Measurements from ENCODE around the gene LIN9. TPM values are rescaled to one million over a fixed set of nuclear protein-coding genes. Genes with fewer than 3 reads are reported as not detected.

LIN9 gene
- total RNA-seq, 6 donors from 2014 or later: 1.00 to 6.2 (median 3.7) TPM

GRCh38 chr1:226309398-226310244, 657 bp upstream of the LIN9 start:
- ATAC-seq (ENCODE audit: low FRiP score in 2 of 2) (peak; percentile 48 to 65), DNase-seq (no peak)
- Histone ChIP-seq H3K9me3 (no peaks in the 10 kb centered on the region), H3K27ac (peak overlapping the region; percentile 11 to 89 (median 56)), H3K27me3 (no peaks in the 10 kb centered on the region), H3K4me3 (peak overlapping the region; percentile 37 to 93 (median 85)), H3K4me1 (peaks cover 7 to 19% (median 15%) of the 10 kb centered on the region in 4 donors), H3K36me3 (no peaks in the 10 kb centered on the region)
- TF ChIP-seq EP300 (IDR thresholded peaks at IDR 0.05): no peak
- TF ChIP-seq CTCF (IDR thresholded peaks at IDR 0.05): peak; percentile 19 to 68 (median 32)
- 7 to 8% methylated on average over 30 of the region's 62 CpGs for WGBS, 2 donors

- TF ChIP-seq CTCF (IDR thresholded peaks at IDR 0.05) (no peak), POLR2A (IDR thresholded peaks at IDR 0.05) (no peak), EP300 (IDR thresholded peaks at IDR 0.05) (no peak), POLR2AphosphoS5 (IDR thresholded peaks at IDR 0.05) (no peak)
These were observed 720 bp downstream of the LIN9 start for GRCh38 chr1:226308166-226308722.

GRCh38 chr1:226306425-226306824, 2.5 kb downstream of the LIN9 start:
- Histone ChIP-seq H3K9me3 (no peaks in the 10 kb centered on the region), H3K4me1 (peaks cover 7 to 19% (median 15%) of the 10 kb centered on the region in 4 donors), H3K27ac (no peak overlapping the region), H3K36me3 (no peaks in the 10 kb centered on the region), H3K27me3 (no peaks in the 10 kb centered on the region), H3K4me3 (no peak overlapping the region)
- TF ChIP-seq EP300 (IDR thresholded peaks at IDR 0.05): no peak
- TF ChIP-seq POLR2AphosphoS5 (IDR thresholded peaks at IDR 0.05): no peak
- no peak for TF ChIP-seq POLR2A (IDR thresholded peaks at IDR 0.05)
- TF ChIP-seq CTCF (IDR thresholded peaks at IDR 0.05): no peak
- ATAC-seq (ENCODE audit: low FRiP score in 2 of 2) (no peak), DNase-seq (no peak)
- WGBS, 2 donors: 95 to 97% methylated on average over 2 of the region's 2 CpGs

More at GRCh38 chr1:226308166-226308722, 720 bp downstream of the LIN9 start:
- peak in 1 of 2 donors; percentile 38 for DNase-seq
- H3K36me3 ChIP-seq: no peaks in the 10 kb centered on the region
- H3K27me3 ChIP-seq: no peaks in the 10 kb centered on the region
- ATAC-seq (ENCODE audit: low FRiP score in 2 of 2): peak in 1 of 2 donors; percentile 4
- H3K27ac ChIP-seq: peak overlapping the region in 3 of 4 donors; percentile 52 to 89 (median 80)
- H3K4me3 ChIP-seq: peak overlapping the region; percentile 82 to 93 (median 88)
- 2 to 3% methylated on average over 9 to 13 of the region's 14 CpGs for WGBS, 2 donors
- peaks cover 7 to 19% (median 15%) of the 10 kb centered on the region in 4 donors for H3K4me1 ChIP-seq
- no peaks in the 10 kb centered on the region for H3K9me3 ChIP-seq

- ATAC-seq (ENCODE audit: low FRiP score in 2 of 2) (no peak), DNase-seq (no peak)
- Histone ChIP-seq H3K36me3 (peaks cover 0 to 4% (median 0%) of the 10 kb centered on the region in 4 donors), H3K9me3 (no peaks in the 10 kb centered on the region), H3K27me3 (no peaks in the 10 kb centered on the region), H3K4me3 (no peak overlapping the region), H3K27ac (no peak overlapping the region), H3K4me1 (peaks cover 7 to 17% (median 15%) of the 10 kb centered on the region in 4 donors)
- no peak for TF ChIP-seq POLR2A (IDR thresholded peaks at IDR 0.05)
- TF ChIP-seq EP300 (IDR thresholded peaks at IDR 0.05): no peak
- no peak for TF ChIP-seq POLR2AphosphoS5 (IDR thresholded peaks at IDR 0.05)
- TF ChIP-seq CTCF (IDR thresholded peaks at IDR 0.05): no peak
- WGBS, 2 donors: 92 to 95% methylated on average over 5 of the region's 5 CpGs
These were observed 3.8 kb downstream of the LIN9 start for GRCh38 chr1:226305184-226305583.

Measured in upper lobe of left lung (tissue), 6 donors.